Hypothalamus (tissue), 51 donors: ENCODE measurements around the gene R3HDM2.

ENCODE experiments used
- DNase-seq, 51 donors: peaks; one replicate each; lab custom pipeline; 2025; lab: John Stamatoyannopoulos, UW

Gene R3HDM2

GRCh38 chr12:57223191-57224165 lies 207.4 kb downstream of the R3HDM2 start:
- peak in 1 of 51 donors; percentile 7 for DNase-seq

- no peak for DNase-seq
Observed at GRCh38 chr12:57222286-57223190, 208.3 kb downstream of the R3HDM2 start.

- no peak for DNase-seq
Observed at GRCh38 chr12:57221169-57221917, 209.5 kb downstream of the R3HDM2 start.

GRCh38 chr12:57220770-57221168 lies 210.1 kb downstream of the R3HDM2 start:
- DNase-seq, result no peak

- no peak for DNase-seq
Observed at GRCh38 chr12:57219993-57220754, 210.7 kb downstream of the R3HDM2 start.

GRCh38 chr12:57219205-57219992 lies 211.4 kb downstream of the R3HDM2 start:
- DNase-seq, result no peak

GRCh38 chr12:57218030-57218853 lies 212.6 kb downstream of the R3HDM2 start:
- no peak for DNase-seq

GRCh38 chr12:57216921-57217879 lies 213.6 kb downstream of the R3HDM2 start:
- peak in 1 of 51 donors; percentile 7 for DNase-seq

- DNase-seq, result peak in 2 of 51 donors; percentile 20 to 22
Observed at GRCh38 chr12:57216014-57216911, 214.6 kb downstream of the R3HDM2 start, which contains the start of gene NXPH4. Gene NXPH4, plus strand, starts transcription at chr12:57216794. Its CDS starts 176 bp downstream, at chr12:57216970.

- peak in 1 of 51 donors; percentile 22 for DNase-seq
Observed at GRCh38 chr12:57215668-57216013, 215.2 kb downstream of the R3HDM2 start.

GRCh38 chr12:57215065-57215464 lies 215.8 kb downstream of the R3HDM2 start:
- no peak for DNase-seq

- DNase-seq, result peak in 23 of 51 donors; percentile 5 to 50 (median 27)
Observed at GRCh38 chr12:57214398-57214781, 216.5 kb downstream of the R3HDM2 start.

GRCh38 chr12:57213763-57214397 lies 217.0 kb downstream of the R3HDM2 start:
- peak in 2 of 51 donors; percentile 4 to 24 for DNase-seq

GRCh38 chr12:57213058-57213715 lies 217.7 kb downstream of the R3HDM2 start:
- DNase-seq, result peak; percentile 18 to 89 (median 74)

GRCh38 chr12:57212701-57213057 lies 218.2 kb downstream of the R3HDM2 start:
- no peak for DNase-seq
